Mesendoderm (in vitro differentiated cells): ENCODE data around the gene MRPL53.
"Not testable (repeated sequence)": the region's sequence is repeated elsewhere in the genome, so short reads cannot be mapped to it uniquely, and the experiment has no call there.

Experiments used
- DNase-seq: peaks from one replicate; pipeline ENCODE4 v3.0.0; 2013
- H2AK5ac ChIP-seq: 2 replicates; pipeline ENCODE4 v1.6.1; 2013; ENCODE audit warnings: low read length, inconsistent platforms
- H2BK120ac ChIP-seq: 2 replicates; pipeline ENCODE4 v1.6.1; 2013; ENCODE audit warnings: low read depth, mild to moderate bottlenecking, low read length, moderate library complexity, mixed read lengths
- H2BK15ac ChIP-seq: replicated peaks from 2 replicates; pipeline ENCODE4 v1.6.1; 2013; ENCODE audit warnings: low read depth, mild to moderate bottlenecking, moderate library complexity
- H2BK5ac ChIP-seq: 2 replicates; pipeline ENCODE4 v1.6.1; 2013; ENCODE audit warnings: low read length, inconsistent platforms
- H3K18ac ChIP-seq: 2 replicates; pipeline ENCODE4 v1.6.1; 2013; ENCODE audit warnings: mild to moderate bottlenecking, low read length, mixed read lengths
- H3K23ac ChIP-seq: one replicate; pipeline ENCODE4 v1.6.1; 2013; ENCODE audit warnings: low read length
- H3K27ac ChIP-seq: 2 replicates; pipeline ENCODE4 v1.5.1; 2013; ENCODE audit warnings: low read depth, mild to moderate bottlenecking, inconsistent platforms, low read length, moderate library complexity
- H3K27me3 ChIP-seq: 2 replicates; pipeline ENCODE4 v1.6.1; 2013; ENCODE audit warnings: low read length, control low read depth, mild to moderate bottlenecking, inconsistent platforms; ENCODE audit not compliant: insufficient read depth, poor library complexity
- H3K36me3 ChIP-seq: 2 replicates; pipeline ENCODE4 v1.6.1; 2013; ENCODE audit warnings: low read length, inconsistent platforms; ENCODE audit not compliant: control insufficient read depth, insufficient read depth
- H3K4ac ChIP-seq: one replicate; pipeline ENCODE4 v1.6.1; 2013; ENCODE audit warnings: low read depth, mild to moderate bottlenecking, low read length, moderate library complexity
- H3K4me1 ChIP-seq: 2 replicates; pipeline ENCODE4 v1.6.1; 2013; ENCODE audit warnings: low read depth, low read length, inconsistent platforms; ENCODE audit not compliant: control insufficient read depth
- H3K4me2 ChIP-seq: 2 replicates; pipeline ENCODE4 v1.6.1; 2013; ENCODE audit warnings: low read length
- H3K4me3 ChIP-seq: 2 replicates; pipeline ENCODE4 v1.5.1; 2013; ENCODE audit warnings: mild to moderate bottlenecking, low read length
- H3K56ac ChIP-seq: one replicate; pipeline ENCODE4 v1.6.1; 2013; ENCODE audit warnings: low read length
- H3K79me1 ChIP-seq: 2 replicates; pipeline ENCODE4 v1.6.1; 2013; ENCODE audit warnings: low read length, inconsistent platforms
- H3K79me2 ChIP-seq: 2 replicates; pipeline ENCODE4 v1.6.1; 2013; ENCODE audit warnings: mild to moderate bottlenecking, low read length; ENCODE audit not compliant: control insufficient read depth, insufficient read depth
- H3K9ac ChIP-seq: 2 replicates; pipeline ENCODE4 v1.6.1; 2013; ENCODE audit warnings: low read length, inconsistent platforms
- H4K5ac ChIP-seq: one replicate; pipeline ENCODE4 v1.6.1; 2013; ENCODE audit warnings: low read length
- H4K8ac ChIP-seq: one replicate; pipeline ENCODE4 v1.6.1; 2013; ENCODE audit warnings: low read depth, mild to moderate bottlenecking, control low read depth, low read length, moderate library complexity
- WGBS: extraction: QIAGEN DNeasy Blood & Tissue Kit; methylation state at CpG from one replicate; pipeline ENCODE4 v1.1.7; 2013; ENCODE audit warnings: low lambda C conversion rate, missing lambda C conversion rate; ENCODE audit not compliant: insufficient coverage; ENCODE audit errors: extremely low coverage; 5-methylcytosine and 5-hydroxymethylcytosine counted together

Gene MRPL53

GRCh38 chr2:74448771-74449170 is 23.7 kb downstream of the MRPL53 start:
- H2AK5ac ChIP-seq: no peak overlapping the region
- H3K79me2 ChIP-seq: no peaks in the 10 kb centered on the region
- no peak overlapping the region for H3K4me2 ChIP-seq
- H3K79me1 ChIP-seq: no peaks in the 10 kb centered on the region
- no peak for DNase-seq
- no peak overlapping the region for H3K27ac ChIP-seq
- H4K8ac ChIP-seq: no peak overlapping the region
- H3K9ac ChIP-seq: no peak overlapping the region
- H3K4me3 ChIP-seq: no peak overlapping the region
- H3K4ac ChIP-seq: no peak overlapping the region
- no peak overlapping the region for H2BK5ac ChIP-seq
- no CpG with 5 or more reads among the region's 2 CpGs for WGBS
- no peak overlapping the region for H3K23ac ChIP-seq
- no peaks in the 10 kb centered on the region for H3K4me1 ChIP-seq
- H3K56ac ChIP-seq: no peak overlapping the region
- H3K18ac ChIP-seq: no peak overlapping the region
- no peaks in the 10 kb centered on the region for H3K27me3 ChIP-seq
- H2BK120ac ChIP-seq: no peak overlapping the region
- no peaks in the 10 kb centered on the region for H3K36me3 ChIP-seq
- no peak overlapping the region for H4K5ac ChIP-seq
- no peak overlapping the region for H2BK15ac ChIP-seq

GRCh38 chr2:74447230-74447999 is 25.1 kb downstream of the MRPL53 start:
- Histone ChIP-seq H3K27ac (no peak overlapping the region), H3K4me1 (no peaks in the 10 kb centered on the region), H3K56ac (no peak overlapping the region), H2BK5ac (no peak overlapping the region), H3K23ac (no peak overlapping the region), H3K4me3 (no peak overlapping the region), H3K4me2 (no peak overlapping the region), H3K79me2 (no peaks in the 10 kb centered on the region), H3K18ac (no peak overlapping the region), H3K36me3 (no peaks in the 10 kb centered on the region), H2BK120ac (no peak overlapping the region), H2AK5ac (no peak overlapping the region), H3K79me1 (no peaks in the 10 kb centered on the region), H4K8ac (no peak overlapping the region), H3K27me3 (no peaks in the 10 kb centered on the region), H2BK15ac (no peak overlapping the region), H4K5ac (no peak overlapping the region), H3K4ac (no peak overlapping the region), H3K9ac (no peak overlapping the region)
- WGBS: no CpG with 5 or more reads among the region's 5 CpGs
- no peak for DNase-seq

- no CpG with 5 or more reads among the region's 5 CpGs for whole genome bisulfite sequencing
- peaks cover 4% of the 10 kb centered on the region for H3K79me1 ChIP-seq
- no peak overlapping the region for H3K4me3 ChIP-seq
- H3K36me3 ChIP-seq: no peaks in the 10 kb centered on the region
- no peak overlapping the region for H2BK15ac ChIP-seq
- H3K4ac ChIP-seq: no peak overlapping the region
- H2AK5ac ChIP-seq: no peak overlapping the region
- no peak overlapping the region for H3K23ac ChIP-seq
- H2BK5ac ChIP-seq: no peak overlapping the region
- no peak overlapping the region for H3K4me2 ChIP-seq
- H3K27ac ChIP-seq: no peak overlapping the region
- peaks cover under 1% of the 10 kb centered on the region for H3K4me1 ChIP-seq
- no peak overlapping the region for H2BK120ac ChIP-seq
- H4K5ac ChIP-seq: no peak overlapping the region
- no peak overlapping the region for H3K18ac ChIP-seq
- H4K8ac ChIP-seq: no peak overlapping the region
- H3K9ac ChIP-seq: no peak overlapping the region
- no peak for DNase-seq
- H3K27me3 ChIP-seq: no peaks in the 10 kb centered on the region
- peaks cover 10% of the 10 kb centered on the region for H3K79me2 ChIP-seq
- no peak overlapping the region for H3K56ac ChIP-seq
These were observed 27.8 kb downstream of the MRPL53 start for GRCh38 chr2:74444498-74445318.

- H2BK15ac ChIP-seq, H4K5ac ChIP-seq, H2AK5ac ChIP-seq, H3K36me3 ChIP-seq, H2BK120ac ChIP-seq, H4K8ac ChIP-seq, H3K23ac ChIP-seq, H2BK5ac ChIP-seq, H3K18ac ChIP-seq, H3K27me3 ChIP-seq, H3K4me3 ChIP-seq, DNase-seq, H3K4ac ChIP-seq: not testable (repeated sequence)
- peak overlapping the region; percentile 3 for H3K4me2 ChIP-seq
- H3K9ac ChIP-seq: peak overlapping the region; percentile 96
- peak overlapping the region; percentile 15 for H3K56ac ChIP-seq
- H3K4me1 ChIP-seq: peaks cover 12% of the 10 kb centered on the region
- H3K27ac ChIP-seq: peak overlapping the region; percentile 88
- H3K79me2 ChIP-seq: peaks cover 30% of the 10 kb centered on the region
- no CpG with 5 or more reads among the region's 16 CpGs for WGBS
- H3K79me1 ChIP-seq: peaks cover 20% of the 10 kb centered on the region
These were observed 29.8 kb downstream of the MRPL53 start for GRCh38 chr2:74442483-74443297.

- no peak within 1 kb of the TSS for H4K5ac ChIP-seq
- H3K4me3 ChIP-seq: peak within 1 kb of the TSS; percentile 85
- WGBS: no CpG with 5 or more reads among the region's 75 CpGs
- no peaks in the 10 kb centered on the region for H3K27me3 ChIP-seq
- peak within 1 kb of the TSS; percentile 81 for H2BK5ac ChIP-seq
- peaks cover 37% of the 10 kb centered on the region for H3K79me2 ChIP-seq
- no peak within 1 kb of the TSS for H2BK120ac ChIP-seq
- peak within 1 kb of the TSS; percentile 99 for H3K56ac ChIP-seq
- H4K8ac ChIP-seq: no peak within 1 kb of the TSS
- peak within 1 kb of the TSS; percentile 42 for H3K4me2 ChIP-seq
- peak within 1 kb of the TSS; percentile 96 for H3K9ac ChIP-seq
- peaks cover 18% of the 10 kb centered on the region for H3K4me1 ChIP-seq
- H3K23ac ChIP-seq: peak within 1 kb of the TSS; percentile 92
- H2BK15ac ChIP-seq: no peak within 1 kb of the TSS
- DNase-seq: peak; percentile 94
- peak within 1 kb of the TSS; percentile 60 for H3K18ac ChIP-seq
- H3K4ac ChIP-seq: peak within 1 kb of the TSS; percentile 81
- no peaks in the 10 kb centered on the region for H3K36me3 ChIP-seq
- H3K79me1 ChIP-seq: peaks cover 25% of the 10 kb centered on the region
- H2AK5ac ChIP-seq: no peak within 1 kb of the TSS
- peak within 1 kb of the TSS; percentile 88 for H3K27ac ChIP-seq
These were observed 30.6 kb downstream of the MRPL53 start, which contains the start of gene RTKN for GRCh38 chr2:74441690-74442482. Gene RTKN, minus strand, starts transcription at chr2:74441937. Its CDS starts 121 bp downstream, at chr2:74441816.
